BE2C (cell line): ENCODE measurements around the gene UBE2V1.
"Not testable (repeated sequence)": the region's sequence is repeated elsewhere in the genome, so short reads cannot be mapped to it uniquely, and the experiment has no call there.

Experiments
- DNase-seq: peaks from one replicate; pipeline ENCODE4 v3.0.0-alpha.2; 2020
- H3K27me3 ChIP-seq: fragments of 250-450 bp; sonication (Bioruptor Pico); 2 replicates; pipeline ENCODE4 v1.5.1; 2020; ENCODE audit warnings: mild to moderate bottlenecking
- H3K36me3 ChIP-seq: fragments of 250-450 bp; sonication (Bioruptor Pico); 2 replicates; pipeline ENCODE4 v1.5.1; 2020; ENCODE audit warnings: mild to moderate bottlenecking
- H3K4me1 ChIP-seq: fragments of 250-450 bp; sonication (Bioruptor Pico); 2 replicates; pipeline ENCODE4 v1.5.1; 2020
- H3K4me3 ChIP-seq: 2 replicates; pipeline ENCODE4 v1.5.1; 2011; ENCODE audit warnings: low read depth, low read length
- H3K9me3 ChIP-seq: fragments of 250-450 bp; sonication (Bioruptor Pico); 2 replicates; pipeline ENCODE4 v1.5.1; 2020
- CTCF ChIP-seq: IDR thresholded peaks from 2 replicates; pipeline ENCODE4 v1.5.1; 2012; ENCODE audit warnings: mild to moderate bottlenecking, low read depth, low read length

UBE2V1 gene

GRCh38 chr20:50138479-50139393 lies 25.8 kb upstream of the UBE2V1 start:
- DNase-seq = no peak
- Histone ChIP-seq H3K27me3 (no peaks in the 10 kb centered on the region), H3K4me1 (no peaks in the 10 kb centered on the region), H3K36me3 (peaks cover 40% of the 10 kb centered on the region), H3K4me3 (no peak overlapping the region), H3K9me3 (no peaks in the 10 kb centered on the region)
- 0 out of 2 replicates have a peak, but pooled peaks have one; percentile 13 for TF ChIP-seq CTCF

- H3K27me3 ChIP-seq = no peaks in the 10 kb centered on the region
- no peak for TF ChIP-seq CTCF
- no peaks in the 10 kb centered on the region for H3K4me1 ChIP-seq
- H3K36me3 ChIP-seq = peaks cover 40% of the 10 kb centered on the region
- no peaks in the 10 kb centered on the region for H3K9me3 ChIP-seq
- no peak overlapping the region for H3K4me3 ChIP-seq
- DNase-seq = no peak
Measured at GRCh38 chr20:50138120-50138478, 25.1 kb upstream of the UBE2V1 start.

- not testable (repeated sequence) for DNase-seq, H3K4me3 ChIP-seq, H3K4me1 ChIP-seq, H3K27me3 ChIP-seq, H3K9me3 ChIP-seq
- peaks cover 39% of the 10 kb centered on the region for H3K36me3 ChIP-seq
Measured at GRCh38 chr20:50137702-50138101, 24.8 kb upstream of the UBE2V1 start.

- no peak for TF ChIP-seq CTCF
- Histone ChIP-seq H3K36me3 (peaks cover 39% of the 10 kb centered on the region), H3K9me3 (no peaks in the 10 kb centered on the region), H3K27me3 (no peaks in the 10 kb centered on the region), H3K4me1 (no peaks in the 10 kb centered on the region), H3K4me3 (no peak overlapping the region)
- DNase-seq = no peak
Measured at GRCh38 chr20:50136822-50137599, 24.1 kb upstream of the UBE2V1 start.

GRCh38 chr20:50135157-50135556 lies 22.2 kb upstream of the UBE2V1 start:
- H3K9me3 ChIP-seq, DNase-seq, H3K4me3 ChIP-seq, H3K27me3 ChIP-seq, H3K4me1 ChIP-seq: not testable (repeated sequence)
- H3K36me3 ChIP-seq = peaks cover 39% of the 10 kb centered on the region

- no peaks in the 10 kb centered on the region for H3K4me1 ChIP-seq
- peak; percentile 40 for TF ChIP-seq CTCF
- H3K4me3 ChIP-seq = no peak overlapping the region
- H3K36me3 ChIP-seq = peaks cover 49% of the 10 kb centered on the region
- DNase-seq = no peak
- H3K27me3 ChIP-seq = no peaks in the 10 kb centered on the region
- no peaks in the 10 kb centered on the region for H3K9me3 ChIP-seq
Measured at GRCh38 chr20:50133474-50134217, 20.7 kb upstream of the UBE2V1 start.
